ENCODE data around the gene LRRC1. TPM values are rescaled to one million over a fixed set of nuclear protein-coding genes. Genes with fewer than 3 reads are reported as not detected.

Gene LRRC1
- polyA plus RNA-seq, 3 donors: 27.1 to 29.4 (median 28.8) TPM

DNA sequence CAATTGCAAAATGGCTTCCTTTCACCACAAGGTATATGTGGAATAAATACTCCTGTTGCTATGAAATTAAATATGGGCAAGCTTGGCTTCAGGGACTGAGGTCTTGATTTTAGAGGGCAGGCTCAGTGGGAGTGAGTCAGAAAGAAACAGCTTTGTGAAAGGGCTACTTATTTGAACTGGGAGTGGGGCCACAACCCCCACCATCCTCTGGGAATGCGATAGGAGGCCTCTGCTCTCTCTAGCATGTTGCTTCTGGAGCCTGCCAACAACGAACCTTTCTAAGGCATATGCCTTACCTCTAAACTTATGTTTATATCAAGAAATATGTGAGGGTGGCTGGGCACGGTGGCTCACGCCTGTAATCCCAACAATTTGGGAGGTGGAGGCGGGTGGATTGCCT lies 149.7 kb downstream of the LRRC1 start:
- DNase-seq (ENCODE audit: low read depth in 3 of 3, low spot score in 2 of 3): no peak

GRCh38 chr6:53945765-53946407 lies 151.1 kb downstream of the LRRC1 start:
- no peak for DNase-seq (ENCODE audit: low read depth in 3 of 3, low spot score in 2 of 3)

DNA sequence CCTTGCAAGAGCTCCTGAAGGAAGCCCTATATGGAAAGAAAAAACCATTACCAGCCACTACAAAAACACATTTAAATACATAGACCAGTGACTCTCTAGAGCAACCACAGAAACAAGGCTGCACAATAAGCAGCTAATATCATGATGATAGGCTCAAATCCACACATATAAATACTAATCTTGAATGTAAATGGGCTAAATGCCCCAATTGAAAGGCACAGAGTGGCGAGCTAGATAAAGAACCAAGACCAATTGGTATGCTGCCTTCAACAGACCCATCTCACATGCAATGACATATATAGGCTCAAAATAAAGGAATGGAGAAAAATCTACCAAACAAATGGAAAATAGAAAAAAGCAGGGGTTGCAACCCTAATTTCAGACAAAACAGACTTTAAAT lies 153.0 kb downstream of the LRRC1 start:
- no peak for DNase-seq (ENCODE audit: low read depth in 3 of 3, low spot score in 2 of 3)

DNA sequence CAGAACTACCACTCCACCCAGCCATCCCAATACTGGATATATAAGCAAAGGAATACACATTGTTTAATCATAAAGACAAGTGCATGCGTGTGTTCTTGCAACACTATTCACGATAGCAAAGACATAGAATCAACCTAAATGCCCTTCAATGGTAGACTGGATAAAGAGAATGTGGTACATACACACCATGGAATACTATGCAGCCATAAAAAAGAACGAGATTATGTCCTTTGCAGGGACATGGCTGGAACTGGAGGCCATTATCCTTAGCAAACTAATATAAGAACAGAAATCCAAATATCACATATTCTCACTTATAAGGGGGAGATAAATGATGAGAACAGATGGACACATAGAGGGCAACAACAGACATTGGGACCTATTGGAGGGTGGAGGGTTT lies 156.6 kb downstream of the LRRC1 start:
- no peak for DNase-seq (ENCODE audit: low read depth in 3 of 3, low spot score in 2 of 3)

GRCh38 chr6:53956068-53956711 lies 161.4 kb downstream of the LRRC1 start:
- peak in 1 of 3 donors; percentile 45 for DNase-seq (ENCODE audit: low read depth in 3 of 3, low spot score in 2 of 3)

DNA sequence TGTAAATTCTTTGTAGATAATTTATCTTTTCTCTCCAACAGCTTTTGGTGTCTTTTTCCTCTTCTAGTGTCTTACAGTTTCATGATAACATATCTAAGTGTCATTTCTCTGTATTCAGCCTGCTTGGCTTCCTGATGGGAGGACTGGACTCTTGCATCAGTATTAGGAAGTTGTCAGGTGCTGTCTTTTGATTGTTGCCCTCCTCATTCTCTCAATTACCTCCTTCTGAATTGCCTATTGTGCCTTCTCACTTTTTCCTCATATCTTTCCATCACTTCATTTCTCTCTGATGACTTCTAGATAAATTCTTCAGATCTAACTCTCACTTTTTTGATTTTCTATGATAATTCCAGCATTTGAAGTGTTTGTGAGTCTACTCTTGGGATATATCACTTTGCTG lies 162.0 kb downstream of the LRRC1 start:
- no peak for DNase-seq (ENCODE audit: low read depth in 3 of 3, low spot score in 2 of 3)

- no peak for DNase-seq (ENCODE audit: low read depth in 3 of 3, low spot score in 2 of 3)
Measured at GRCh38 chr6:53959717-53960116, 164.9 kb downstream of the LRRC1 start.

DNA sequence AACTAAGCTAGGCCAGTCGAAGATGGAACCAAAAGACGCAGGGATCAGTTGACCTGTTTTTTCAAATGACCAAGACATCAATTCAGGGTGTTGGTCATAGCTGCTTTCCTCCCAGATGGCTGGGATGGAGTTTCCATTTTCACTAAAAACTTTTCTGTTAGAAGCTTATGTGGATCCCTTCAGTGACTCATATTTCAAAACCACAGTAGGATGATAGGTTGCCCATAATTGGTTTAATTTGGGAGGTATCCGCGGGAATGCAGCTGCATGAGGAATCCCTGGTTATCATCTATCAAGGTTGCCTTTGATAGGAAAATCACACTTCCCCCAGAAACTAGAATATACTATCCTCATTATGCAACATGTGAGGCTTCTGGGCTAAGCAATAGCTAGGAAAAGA lies 165.5 kb downstream of the LRRC1 start:
- DNase-seq (ENCODE audit: low read depth in 3 of 3, low spot score in 2 of 3): no peak

- DNase-seq (ENCODE audit: low read depth in 3 of 3, low spot score in 2 of 3): no peak
Measured at GRCh38 chr6:53961679-53962370, 167.0 kb downstream of the LRRC1 start.

GRCh38 chr6:53962646-53963045 lies 167.8 kb downstream of the LRRC1 start:
- DNase-seq (ENCODE audit: low read depth in 3 of 3, low spot score in 2 of 3): no peak

- no peak for DNase-seq (ENCODE audit: low read depth in 3 of 3, low spot score in 2 of 3)
Measured at GRCh38 chr6:53967415-53967814, 172.6 kb downstream of the LRRC1 start.

Other genes starting within 250 kb of the LRRC1 start
- 10 to 100 TPM; 21.1 to 25.0 (median 24.0) TPM for gene GCLC, start 249.9 kb upstream of the LRRC1 start, polyA plus RNA-seq (ENCODE audit: insufficient read length in 3 of 3)
- 1 to 10 TPM; 1.8 to 2.2 (median 1.9) TPM for gene KLHL31, start 129.2 kb upstream of the LRRC1 start, polyA plus RNA-seq (ENCODE audit: insufficient read length in 3 of 3)